Liver (tissue), 3 donors: ENCODE data around the gene UBE2QL1.

ENCODE experiments used
- CTCF ChIP-seq: fragments of 150-350 bp; IDR thresholded peaks from 2 replicates; pipeline ENCODE4 v1.5.1; 2017; ENCODE audit warnings: improper control_type of control experiment, low read depth, low read length; ENCODE audit not compliant: missing input control
- FOXA1 ChIP-seq: IDR thresholded peaks from 2 replicates; pipeline ENCODE4 v1.6.1; 2016; ENCODE audit warnings: antibody characterized with exemption
- GABPA ChIP-seq, 2 donors: IDR thresholded peaks in 1 of 2; conservative IDR thresholded peaks in 1 of 2; 2 replicates each; pipeline ENCODE4 v1.6.1; 2016; ENCODE audit warnings: antibody characterized with exemption in 2 of 2, mild to moderate bottlenecking in 1 of 2, moderate library complexity in 1 of 2
- RAD21 ChIP-seq, 2 donors: IDR thresholded peaks; 2 replicates each; pipeline ENCODE4 v1.6.1; 2016; ENCODE audit warnings: antibody characterized with exemption in 2 of 2, mild to moderate bottlenecking in 2 of 2
- SP1 ChIP-seq: IDR thresholded peaks from 2 replicates; pipeline ENCODE4 v1.6.1; 2018; ENCODE audit warnings: antibody characterized with exemption, mild to moderate bottlenecking
- ZBTB33 ChIP-seq: IDR thresholded peaks from 2 replicates; pipeline ENCODE4 v1.6.1; 2016; ENCODE audit warnings: antibody characterized with exemption
- donor health status: healthy.
- donor health status: healthy.

DNA sequence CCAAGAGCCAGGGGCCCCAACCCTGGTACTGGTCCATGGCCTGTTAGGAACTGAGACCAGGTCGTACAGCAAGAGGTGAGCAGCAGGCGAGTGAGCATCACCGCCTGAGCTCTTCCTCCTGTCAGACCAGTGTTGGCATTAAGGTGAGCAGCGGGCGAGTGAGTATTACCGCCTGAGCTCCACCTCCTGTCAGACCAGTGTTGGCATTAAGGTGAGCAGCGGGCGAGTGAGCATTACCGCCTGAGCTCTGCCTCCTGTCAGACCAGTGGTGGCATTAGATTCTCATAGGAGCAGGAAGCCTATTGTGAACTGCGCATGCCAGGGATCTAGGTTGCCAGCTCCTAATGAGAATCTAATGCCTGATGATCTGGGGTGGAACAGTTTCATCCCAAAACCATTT lies 31.0 kb upstream of the UBE2QL1 start:
- TF ChIP-seq CTCF (no peak), ZBTB33 (no peak), FOXA1 (no peak), SP1 (no peak), GABPA (IDR thresholded peaks at IDR 0.05 in 1 of 2, conservative IDR thresholded peaks at IDR 0.05 in 1 of 2) (no peak), RAD21 (IDR thresholded peaks at IDR 0.05) (no peak)
